Measurements from ENCODE around the gene CDYL2.
"Not testable (repeated sequence)": the region's sequence is repeated elsewhere in the genome, so short reads cannot be mapped to it uniquely, and the experiment has no call there.

CDYL2 gene

DNA sequence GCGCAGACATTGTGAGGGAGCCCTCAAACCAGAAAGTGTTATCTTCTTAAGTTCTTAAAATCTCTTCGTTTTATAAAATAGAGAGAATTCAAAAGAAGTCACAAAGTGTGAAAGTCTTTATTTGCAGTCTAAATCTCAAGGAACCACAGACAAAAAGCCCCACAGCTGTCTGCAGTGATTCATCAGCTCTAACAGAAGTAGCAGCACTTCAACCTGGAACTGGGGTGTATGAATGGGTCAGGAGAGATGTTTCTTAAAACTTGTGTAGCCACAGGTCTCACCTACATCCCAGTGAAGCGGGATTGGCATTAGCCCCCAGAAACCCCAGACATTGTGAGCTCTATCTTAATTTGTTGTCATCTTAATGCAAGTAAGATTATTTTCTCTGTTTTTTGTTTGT is 61.1 kb downstream of the CDYL2 start:
- DNase-seq: no peak

DNA sequence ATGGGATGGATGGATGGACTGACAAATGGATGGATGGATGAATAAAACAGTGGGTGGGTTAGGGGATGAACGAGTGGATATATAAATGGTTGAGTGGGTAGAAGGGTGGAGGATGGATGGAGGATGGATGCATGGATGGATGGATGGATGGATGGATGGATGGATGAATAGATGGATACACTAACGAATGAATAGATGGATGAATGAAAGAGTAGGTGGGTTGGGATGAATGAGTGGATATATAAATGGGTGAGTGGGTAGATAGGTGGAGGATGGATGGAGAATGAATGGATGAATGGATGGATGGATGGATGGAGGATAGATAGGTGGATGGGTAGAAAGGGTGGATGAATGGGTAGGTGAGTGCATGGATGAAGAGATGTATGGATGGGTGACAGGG is 62.1 kb downstream of the CDYL2 start:
- no peak for DNase-seq

DNA sequence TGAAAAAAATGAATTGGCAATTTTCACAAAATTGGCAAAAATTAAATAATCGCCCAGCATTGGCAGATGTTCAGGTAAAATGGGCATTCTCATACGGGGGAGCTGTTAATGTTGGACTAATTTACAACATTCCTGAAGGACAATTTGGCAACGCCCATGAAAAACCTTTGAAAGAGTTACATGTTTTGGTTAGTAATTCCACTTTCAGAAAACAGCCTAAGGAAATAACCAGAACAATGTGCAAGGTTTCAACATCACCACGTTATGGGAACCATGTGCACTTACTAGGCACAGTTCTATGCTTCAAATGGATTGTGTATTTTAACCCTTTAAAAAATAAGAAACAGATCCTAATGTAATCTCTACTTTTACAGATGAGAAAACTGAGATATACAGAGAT is 62.7 kb downstream of the CDYL2 start:
- DNase-seq: no peak

DNA sequence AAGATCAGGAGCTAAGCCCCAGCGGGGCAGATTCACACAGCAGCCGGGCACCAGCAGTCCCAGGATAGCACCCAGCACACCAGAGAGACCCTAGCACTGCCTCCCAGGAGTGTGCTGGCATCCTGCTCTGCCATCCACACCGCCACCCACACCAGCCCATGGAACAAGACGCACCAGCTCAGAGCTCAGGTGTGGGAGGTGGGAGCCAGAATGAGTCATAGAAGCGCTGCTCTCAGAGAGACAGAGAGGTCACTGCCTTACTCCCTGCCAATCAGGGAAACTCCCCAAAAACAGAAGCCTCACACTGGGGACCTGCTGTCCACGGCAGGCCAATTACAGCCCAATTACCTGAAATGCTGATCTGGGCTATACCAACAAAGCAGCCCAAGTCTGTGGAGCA is 64.9 kb downstream of the CDYL2 start:
- no peak for DNase-seq

DNA sequence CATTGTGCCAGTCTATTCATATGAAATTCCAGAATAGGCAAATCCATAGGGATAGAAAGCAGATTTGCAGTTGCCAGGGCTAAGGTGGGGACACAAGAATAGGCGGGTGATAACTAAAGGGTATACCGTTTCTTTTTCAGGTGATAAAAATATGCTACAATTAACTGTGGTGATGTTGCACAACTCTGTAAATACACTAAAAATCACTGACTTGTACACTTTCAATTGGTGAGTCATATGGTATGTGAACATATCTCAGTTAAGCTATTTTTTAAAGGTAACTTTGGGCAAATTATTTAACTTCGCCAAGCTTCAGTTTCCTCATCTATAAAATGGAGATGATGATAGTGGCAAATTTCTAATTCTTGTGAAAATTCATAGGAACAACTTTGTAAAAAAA is 65.9 kb downstream of the CDYL2 start:
- no peak for DNase-seq

DNA sequence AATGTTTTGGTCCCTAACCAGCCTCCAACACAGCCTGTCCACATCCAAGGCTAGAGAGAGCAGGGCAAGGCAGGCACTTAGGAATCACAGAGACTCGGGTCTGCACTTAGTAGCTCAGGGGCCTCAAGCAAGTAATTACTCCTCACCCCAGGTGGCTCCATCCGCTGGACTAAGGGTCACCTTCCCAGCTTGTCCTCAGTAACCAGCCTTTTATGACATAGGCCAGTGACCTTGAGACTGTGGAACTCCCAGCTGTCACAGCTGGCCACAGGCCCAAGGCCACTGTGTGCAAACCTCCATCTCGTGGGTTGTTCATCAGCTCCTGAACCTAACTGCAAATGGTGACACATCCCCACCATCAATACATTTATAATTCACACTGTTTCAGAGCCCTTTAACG is 68.6 kb downstream of the CDYL2 start:
- no peak for DNase-seq

DNA sequence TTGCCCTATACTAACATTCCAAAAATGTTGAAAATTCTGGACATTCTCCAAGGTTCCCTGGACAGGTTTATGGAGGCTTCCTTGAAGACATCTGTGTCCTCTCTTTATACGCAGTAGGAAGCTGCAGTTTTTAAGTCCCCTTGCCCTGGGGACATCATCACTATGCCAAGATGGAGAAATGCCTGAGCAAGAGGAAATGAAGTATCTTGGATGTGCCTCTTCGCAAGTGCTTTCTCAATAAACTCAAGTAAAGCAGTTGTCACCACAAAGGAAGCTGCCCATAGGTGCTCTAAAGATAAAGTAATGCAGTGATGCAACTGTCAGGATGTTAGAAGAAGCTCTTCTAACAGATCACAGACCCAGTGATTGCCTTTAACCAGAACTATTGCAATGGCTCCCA is 71.0 kb downstream of the CDYL2 start:
- no peak for DNase-seq

DNA sequence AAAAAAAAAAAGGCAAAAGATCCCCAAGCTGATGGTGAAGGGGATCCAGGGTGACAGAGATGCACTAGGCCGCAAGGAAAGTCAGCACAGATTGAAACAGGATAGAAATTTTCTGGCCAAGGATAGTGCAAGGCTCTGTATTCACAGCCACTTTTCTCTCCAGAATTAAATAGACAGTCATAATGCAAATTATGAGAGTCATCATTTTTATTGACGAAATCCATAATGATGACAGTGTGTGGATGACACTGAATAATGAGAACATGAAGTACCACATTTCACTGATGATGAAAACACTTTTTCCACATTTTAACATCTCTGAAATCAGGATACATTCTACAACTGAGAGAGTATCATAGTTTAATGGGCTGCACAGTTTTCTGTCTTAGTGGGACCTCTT is 72.5 kb downstream of the CDYL2 start:
- DNase-seq: no peak

DNA sequence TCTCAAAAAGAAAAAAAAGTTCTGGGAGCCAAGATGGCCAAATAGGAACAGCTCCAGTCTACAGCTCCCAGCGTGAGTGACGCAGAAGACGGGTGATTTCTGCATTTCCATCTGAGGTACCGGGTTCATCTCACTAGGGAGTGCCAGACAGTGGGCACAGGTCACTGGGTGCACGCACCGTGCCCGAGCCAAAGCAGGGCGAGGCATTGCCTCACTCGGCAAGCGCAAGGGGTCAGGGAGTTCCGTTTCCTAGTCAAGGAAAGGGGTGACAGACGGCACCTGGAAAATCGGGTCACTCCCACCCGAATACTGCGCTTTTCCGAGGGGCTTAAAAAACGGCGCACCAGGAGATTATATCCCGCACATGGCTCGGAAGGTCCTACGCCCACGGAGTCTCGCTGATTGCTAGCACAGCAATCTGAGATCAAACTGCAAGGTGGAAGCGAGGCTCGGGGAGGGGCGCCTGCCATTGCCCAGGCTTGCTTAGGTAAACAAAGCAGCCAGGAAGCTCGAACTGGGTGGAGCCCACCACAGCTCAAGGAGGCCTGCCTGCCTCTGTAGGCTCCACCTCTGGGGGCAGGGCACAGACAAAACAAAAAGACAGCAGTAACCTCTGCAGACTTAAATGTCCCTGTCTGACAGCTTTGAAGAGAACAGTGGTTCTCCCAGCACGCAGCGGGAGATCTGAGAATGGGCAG is 77.2 kb downstream of the CDYL2 start:
- not testable (repeated sequence) for DNase-seq

DNA sequence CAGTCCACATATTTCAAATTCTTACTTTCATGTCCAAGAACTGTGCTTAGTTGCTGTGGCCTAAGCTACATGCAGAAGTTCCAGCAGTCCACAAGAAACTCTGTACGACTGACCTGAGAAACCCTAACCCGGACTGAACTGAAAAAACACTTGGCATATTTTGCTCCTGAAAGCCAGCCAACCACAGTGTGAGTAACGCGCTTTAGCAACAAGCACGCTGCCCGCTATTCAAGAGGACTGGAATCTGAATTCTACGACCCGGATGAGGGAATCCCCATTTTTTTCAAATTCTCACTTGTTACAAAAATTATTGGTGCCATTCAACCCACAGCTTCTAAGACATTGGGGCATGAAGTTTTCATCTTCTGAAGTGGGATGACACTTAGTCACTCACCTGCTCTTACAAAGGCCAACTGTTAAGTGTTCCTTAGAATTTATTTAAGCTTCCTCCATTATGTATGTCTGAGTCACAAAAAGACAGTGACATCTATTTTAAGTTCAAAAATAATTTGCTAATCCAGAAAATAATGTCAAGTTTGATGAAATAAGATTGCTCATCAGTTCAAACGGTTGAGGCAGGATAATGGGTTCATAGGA is 78.7 kb downstream of the CDYL2 start:
- DNase-seq: no peak

DNA sequence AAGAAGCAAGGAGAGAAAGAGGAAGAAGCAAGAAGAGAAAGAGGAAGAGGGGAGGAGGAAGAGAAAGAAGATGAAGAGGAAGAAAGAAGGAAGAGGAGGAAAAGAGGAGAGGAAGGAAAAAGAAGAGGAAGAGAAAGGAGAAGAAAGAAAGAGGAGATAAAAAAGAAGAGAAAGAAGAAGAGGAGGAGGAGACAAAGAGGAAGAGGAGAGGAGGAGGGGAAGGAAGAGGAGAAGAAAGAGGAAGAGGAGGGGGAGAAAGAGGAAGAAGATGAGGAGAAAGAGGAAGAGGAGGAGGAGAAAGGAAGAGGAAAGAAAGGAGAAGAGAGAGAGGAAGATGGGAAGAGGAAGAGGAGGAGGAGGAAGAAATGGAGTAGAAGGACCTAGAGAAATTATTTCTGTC is 80.4 kb downstream of the CDYL2 start:
- no peak for DNase-seq

DNA sequence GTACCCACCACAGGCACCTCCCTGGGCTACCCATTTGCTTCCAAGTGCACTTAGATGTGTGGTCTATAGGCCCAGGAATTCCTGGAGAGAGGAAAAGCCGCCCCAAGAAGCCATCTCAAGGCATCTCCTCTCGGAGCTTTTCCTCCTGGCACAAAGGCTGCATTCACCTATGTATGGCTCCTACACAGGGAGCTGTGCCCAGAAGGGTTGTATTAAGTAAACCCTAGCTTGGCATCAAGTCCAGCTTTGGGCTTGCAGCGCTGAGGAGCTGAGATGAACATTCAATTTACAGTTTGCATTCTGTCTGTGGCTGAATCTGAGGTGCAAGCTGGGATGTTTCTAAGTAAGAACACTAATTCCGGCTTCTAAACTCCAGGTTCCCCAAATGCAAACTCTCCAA is 81.3 kb downstream of the CDYL2 start:
- no peak for DNase-seq

DNA sequence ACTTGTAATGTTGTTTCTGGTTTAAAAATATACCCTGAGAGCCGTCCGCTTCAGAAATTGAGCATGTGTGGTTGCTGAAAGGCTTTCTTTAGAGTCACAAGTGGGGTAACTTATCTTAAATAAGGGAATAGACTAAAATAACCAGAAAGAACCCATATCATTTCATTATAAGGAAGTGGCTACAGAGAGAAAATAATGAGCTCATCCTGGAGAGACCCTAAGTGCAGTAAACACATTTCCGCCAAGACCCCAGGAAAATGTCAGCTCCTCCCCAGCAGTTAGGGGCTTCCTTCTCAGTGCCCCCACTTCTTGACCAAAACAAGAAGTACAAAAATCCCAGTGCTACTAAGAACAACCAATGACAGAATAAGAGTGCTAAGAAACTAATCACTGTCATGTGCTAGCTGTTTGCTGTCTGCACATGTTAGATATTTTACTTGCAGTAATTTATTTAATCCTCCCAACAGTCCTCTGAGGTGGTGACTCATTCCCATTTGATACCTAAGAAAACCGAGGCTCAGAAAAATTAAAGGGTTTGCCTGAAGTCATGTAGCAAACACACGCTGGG is 83.5 kb downstream of the CDYL2 start:
- no peak for DNase-seq

DNA sequence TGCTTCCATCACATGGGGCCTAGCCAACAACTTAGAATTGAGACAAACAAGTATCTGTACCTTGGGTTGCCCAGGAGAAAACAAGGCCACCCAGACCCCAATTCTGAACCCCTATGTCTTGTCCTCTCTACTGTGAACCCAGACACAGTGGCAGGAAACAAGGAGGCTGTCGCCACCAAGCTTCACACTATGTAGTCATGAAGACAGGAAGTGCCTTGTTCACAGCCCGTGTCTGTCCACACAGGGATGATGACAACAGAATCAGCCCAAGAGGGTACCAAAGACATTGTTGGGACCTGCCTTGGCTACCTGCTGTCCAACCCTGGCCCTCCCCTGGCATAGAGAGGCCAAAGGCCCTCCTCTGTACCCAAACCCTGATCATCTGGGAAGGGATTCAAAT is 84.8 kb downstream of the CDYL2 start:
- no peak for DNase-seq

DNA sequence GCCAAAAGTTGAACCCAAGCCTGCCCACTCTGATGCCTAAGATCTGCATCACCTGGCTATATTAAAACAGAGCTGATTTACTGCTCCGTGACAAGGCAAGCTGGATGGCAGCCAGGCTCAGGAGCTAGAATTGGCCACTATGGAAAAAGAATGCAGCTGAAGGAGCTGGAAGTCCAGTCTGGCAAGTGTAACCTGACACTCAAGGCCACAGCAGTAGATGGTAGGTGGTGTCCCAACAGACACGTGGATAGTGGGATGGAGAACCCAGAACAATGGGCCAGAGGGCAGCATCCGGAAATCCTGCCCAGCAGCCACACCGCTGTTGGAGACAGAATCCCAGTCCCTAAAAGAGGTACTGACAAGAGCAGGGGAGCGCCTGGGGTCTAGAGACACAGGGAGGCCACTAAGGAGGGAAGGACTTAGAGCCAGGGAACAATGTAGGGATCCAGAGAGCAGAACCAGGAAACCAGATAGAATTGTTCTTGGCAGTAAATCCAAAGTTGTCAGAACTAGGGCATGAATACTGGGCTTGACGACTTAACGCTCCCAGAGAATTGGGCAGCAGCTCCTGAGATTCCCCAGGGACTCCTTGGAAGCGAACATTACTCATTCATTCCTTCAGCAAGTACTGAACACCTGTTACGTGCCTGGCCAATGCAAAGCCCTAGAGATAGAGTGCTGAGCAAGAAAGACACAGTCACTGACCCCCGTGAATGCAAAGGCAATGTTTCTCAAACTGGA is 85.7 kb downstream of the CDYL2 start:
- peak; percentile 37 to 39 for DNase-seq

DNA sequence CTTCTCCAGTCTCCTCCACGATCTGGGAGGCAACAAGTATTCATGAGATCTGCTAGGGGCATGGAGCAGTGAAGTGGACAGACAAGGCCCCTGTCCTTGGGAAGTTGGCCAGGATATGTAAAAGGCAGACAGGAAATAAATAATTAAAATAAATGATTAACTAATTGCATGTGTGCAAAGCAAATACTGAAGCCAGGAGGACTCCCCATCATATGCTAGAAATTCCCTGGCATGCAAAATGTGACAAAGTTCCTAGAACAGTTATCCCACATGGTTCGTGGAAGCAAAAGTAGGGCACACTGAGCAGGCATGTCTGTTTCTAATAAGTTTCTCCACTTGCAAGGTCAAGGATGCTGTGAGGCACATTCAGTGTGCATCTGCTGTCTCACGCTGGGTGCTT is 86.8 kb downstream of the CDYL2 start:
- DNase-seq: no peak

DNA sequence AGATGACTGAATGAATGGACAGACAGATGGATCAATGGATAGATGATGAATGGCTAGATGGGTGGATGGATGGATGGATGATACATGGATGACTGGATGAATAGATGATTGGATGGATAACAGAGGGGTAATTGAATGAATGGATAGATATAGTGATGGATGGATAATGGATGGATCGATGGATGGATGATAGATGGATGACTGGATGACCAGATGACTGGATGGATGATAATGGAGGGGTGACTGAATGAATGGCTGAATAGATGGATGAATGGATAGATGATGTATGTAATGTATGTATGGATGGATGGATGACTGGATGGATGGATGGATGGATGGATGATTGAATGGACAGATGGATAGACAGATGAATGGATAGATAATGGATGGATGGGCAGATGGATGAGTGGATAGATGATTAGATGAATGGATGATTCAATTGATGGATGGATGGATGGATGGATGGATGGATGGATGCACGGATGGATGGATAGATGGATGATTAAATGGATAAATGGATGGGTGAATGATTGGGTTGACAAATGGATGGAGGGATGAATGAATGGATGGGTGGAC is 87.7 kb downstream of the CDYL2 start:
- no peak for DNase-seq

DNA sequence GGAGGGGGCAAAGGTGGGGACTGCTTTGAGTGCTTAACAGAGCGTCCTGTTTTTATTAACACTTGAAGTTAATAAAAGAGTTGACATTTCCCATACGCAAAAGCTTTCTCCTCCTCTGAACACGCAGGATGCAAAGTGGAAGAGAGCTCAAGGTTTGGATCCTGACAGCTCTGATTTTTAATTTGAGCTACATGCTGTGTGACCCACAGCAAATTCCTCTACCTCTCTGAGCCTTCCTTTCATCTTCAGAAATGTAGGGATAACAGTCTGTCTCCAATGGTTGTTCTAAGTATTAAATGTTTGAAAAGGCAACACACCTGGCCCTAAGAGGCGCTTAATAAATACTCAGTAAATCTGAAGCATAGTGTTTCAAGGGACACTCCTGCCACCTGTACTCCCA is 93.0 kb downstream of the CDYL2 start:
- DNase-seq: no peak

DNA sequence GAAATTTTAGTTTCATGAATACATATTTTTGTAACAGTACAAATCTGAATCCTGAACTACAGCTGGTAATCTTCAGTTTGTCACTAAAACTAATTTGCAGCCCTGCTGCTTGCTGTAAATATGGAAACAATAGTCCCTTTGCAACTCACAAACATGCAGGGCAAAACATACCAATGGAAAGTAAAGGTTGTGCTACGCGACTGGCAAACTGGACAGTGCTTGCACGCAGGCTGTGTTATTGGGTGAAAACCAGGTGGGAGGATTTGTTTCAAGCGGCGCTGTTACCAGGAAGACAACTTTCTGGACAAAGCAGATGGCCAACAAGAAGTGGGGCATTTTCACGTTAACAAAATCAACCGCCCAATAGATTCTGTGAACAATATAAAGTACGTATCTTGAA is 93.5 kb downstream of the CDYL2 start:
- no peak for DNase-seq

DNA sequence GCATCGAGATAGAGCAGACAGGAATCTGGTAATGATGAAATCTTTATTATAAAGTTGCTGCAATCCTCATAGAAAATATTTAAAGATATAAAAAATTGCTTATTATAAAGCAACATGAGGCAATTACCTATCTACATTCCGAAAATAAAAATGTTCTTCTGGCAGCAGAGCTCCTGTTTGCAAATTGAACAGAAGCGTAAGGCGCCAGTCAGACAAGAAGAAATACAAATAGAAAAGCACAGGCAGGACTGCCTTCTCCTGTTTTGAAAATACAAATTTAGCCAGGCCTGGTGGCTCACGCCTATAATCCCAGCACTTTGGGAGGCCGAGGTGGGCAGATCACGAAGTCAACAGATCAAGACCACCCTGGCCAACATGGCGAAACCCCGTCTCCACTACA is 95.6 kb downstream of the CDYL2 start:
- no peak for DNase-seq

DNA sequence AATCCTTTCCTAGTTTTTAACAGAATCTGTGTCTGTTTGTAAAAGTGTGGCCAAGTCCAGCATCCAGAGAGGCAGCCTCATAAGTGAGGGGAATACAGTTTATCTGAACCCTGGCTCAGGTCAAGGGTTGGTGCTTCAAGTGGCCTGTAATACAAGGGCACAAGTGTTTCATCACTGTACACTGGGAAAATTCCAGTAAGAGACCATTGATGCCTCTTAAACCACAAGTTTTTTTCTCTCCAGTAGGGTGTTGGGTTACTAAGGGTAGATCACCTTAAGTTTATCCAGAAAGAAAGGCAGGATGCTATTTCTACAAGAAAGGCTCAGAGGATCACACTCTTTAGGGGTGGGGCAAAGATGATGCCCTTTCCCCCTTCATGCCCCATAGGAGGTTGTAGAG is 96.7 kb downstream of the CDYL2 start:
- DNase-seq: no peak

DNA sequence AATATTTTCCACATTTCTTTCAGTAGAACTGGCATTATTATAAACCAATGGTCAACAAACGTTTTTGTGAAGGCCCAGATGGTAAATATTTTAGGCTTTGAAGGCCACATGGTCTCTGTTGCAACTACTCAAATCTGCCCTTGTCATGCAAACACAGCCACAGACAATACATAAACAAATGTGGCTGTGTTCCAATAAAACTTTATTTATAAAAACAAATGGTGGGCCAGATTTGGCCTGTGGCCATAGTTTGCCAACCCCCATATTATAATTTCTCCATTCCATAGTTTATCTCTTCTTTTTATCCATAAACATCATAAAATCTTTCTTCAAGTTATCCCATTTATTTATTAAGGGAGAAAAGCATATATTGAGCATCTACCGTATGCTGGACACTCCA is 98.8 kb downstream of the CDYL2 start:
- DNase-seq: no peak

DNA sequence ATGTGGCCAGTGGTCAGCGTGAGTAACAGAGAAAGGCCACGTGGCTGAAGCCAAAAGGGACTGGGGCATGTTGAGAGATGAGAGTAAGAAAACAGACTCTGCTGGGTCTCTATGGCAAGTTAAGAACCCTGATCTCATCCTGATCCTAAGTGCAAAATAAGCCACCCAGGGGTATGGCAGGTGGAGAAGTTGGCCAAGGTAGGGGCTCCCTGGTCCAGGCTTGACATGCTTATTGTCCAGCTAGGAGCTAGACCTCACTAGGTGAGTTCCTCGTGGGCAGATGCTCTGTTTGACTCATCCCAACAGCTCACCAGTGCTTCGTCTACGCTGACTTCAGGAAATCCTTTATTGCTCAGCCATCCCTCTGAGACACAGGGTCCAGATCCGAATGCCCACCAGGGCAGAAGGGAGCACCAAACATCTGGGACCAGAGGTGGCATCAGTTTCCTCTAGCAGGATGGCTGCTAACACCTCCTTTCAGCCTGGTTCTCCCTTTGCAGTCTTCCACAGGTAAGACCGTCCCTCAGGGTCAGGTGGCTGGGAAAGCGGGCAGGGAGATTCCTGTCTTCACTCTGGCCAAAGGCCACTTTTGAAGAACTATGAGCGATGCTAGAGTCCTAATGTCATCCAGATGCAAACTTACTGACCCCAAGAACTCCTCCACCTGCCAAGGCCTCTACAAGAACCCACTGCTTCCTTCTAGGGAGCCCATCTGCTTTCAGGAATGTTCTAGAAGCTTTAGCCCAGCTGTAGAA is 99.5 kb downstream of the CDYL2 start:
- no peak for DNase-seq

Data from SHP77 (cell line).